T-helper 1 cell treated with Interleukin-12 subunit alpha and Interleukin-12 subunit beta and Interleukin-4 antibody, amounts not matched to agents 30 μg/mL and 1 μg/mL, for 36 hours (primary cell): ENCODE data around the gene ACTBL2.

Experiments
- H3K27ac Mint-ChIP-seq: one replicate; pipeline ENCODE4 v1.8.0; 2021; ENCODE audit warnings: mild to moderate bottlenecking, mixed read lengths
- H3K27me3 Mint-ChIP-seq: one replicate; pipeline ENCODE4 v1.8.0; 2021; ENCODE audit warnings: low read depth, mixed read lengths
- H3K36me3 Mint-ChIP-seq: one replicate; pipeline ENCODE4 v1.8.0; 2021; ENCODE audit warnings: low read depth, mixed read lengths
- H3K4me1 Mint-ChIP-seq: one replicate; pipeline ENCODE4 v1.8.0; 2021; ENCODE audit warnings: low read depth, mixed read lengths
- H3K4me3 Mint-ChIP-seq: one replicate; pipeline ENCODE4 v1.8.0; 2021; ENCODE audit warnings: mild to moderate bottlenecking, moderate library complexity, mixed read lengths
- H3K9me3 Mint-ChIP-seq: one replicate; pipeline ENCODE4 v1.8.0; 2021; ENCODE audit warnings: mixed read lengths

ACTBL2 gene

GRCh38 chr5:57447658-57448057 is 35.0 kb downstream of the ACTBL2 start:
- H3K27ac Mint-ChIP-seq: no peak overlapping the region
- H3K4me1 Mint-ChIP-seq: no peaks in the 10 kb centered on the region
- H3K27me3 Mint-ChIP-seq: no peaks in the 10 kb centered on the region
- no peaks in the 10 kb centered on the region for H3K36me3 Mint-ChIP-seq
- H3K4me3 Mint-ChIP-seq: no peak overlapping the region
- no peaks in the 10 kb centered on the region for H3K9me3 Mint-ChIP-seq

GRCh38 chr5:57446966-57447365 is 35.6 kb downstream of the ACTBL2 start:
- no peak overlapping the region for H3K27ac Mint-ChIP-seq
- H3K4me1 Mint-ChIP-seq: no peaks in the 10 kb centered on the region
- H3K36me3 Mint-ChIP-seq: no peaks in the 10 kb centered on the region
- H3K27me3 Mint-ChIP-seq: no peaks in the 10 kb centered on the region
- H3K9me3 Mint-ChIP-seq: no peaks in the 10 kb centered on the region
- no peak overlapping the region for H3K4me3 Mint-ChIP-seq

GRCh38 chr5:57445705-57446037 is 36.9 kb downstream of the ACTBL2 start:
- no peak overlapping the region for H3K4me3 Mint-ChIP-seq
- no peaks in the 10 kb centered on the region for H3K4me1 Mint-ChIP-seq

GRCh38 chr5:57445006-57445704 is 37.5 kb downstream of the ACTBL2 start:
- Mint-ChIP-seq H3K36me3 (no peaks in the 10 kb centered on the region), H3K9me3 (no peaks in the 10 kb centered on the region), H3K4me3 (no peak overlapping the region), H3K27ac (no peak overlapping the region), H3K4me1 (no peaks in the 10 kb centered on the region), H3K27me3 (no peaks in the 10 kb centered on the region)

More at GRCh38 chr5:57445705-57446037, 36.9 kb downstream of the ACTBL2 start:
- Mint-ChIP-seq H3K36me3 (no peaks in the 10 kb centered on the region), H3K9me3 (no peaks in the 10 kb centered on the region), H3K27me3 (no peaks in the 10 kb centered on the region), H3K27ac (no peak overlapping the region)

- H3K9me3 Mint-ChIP-seq: no peaks in the 10 kb centered on the region
- no peaks in the 10 kb centered on the region for H3K27me3 Mint-ChIP-seq
- no peaks in the 10 kb centered on the region for H3K4me1 Mint-ChIP-seq
- no peak overlapping the region for H3K4me3 Mint-ChIP-seq
- H3K36me3 Mint-ChIP-seq: no peaks in the 10 kb centered on the region
- no peak overlapping the region for H3K27ac Mint-ChIP-seq
These were observed 40.4 kb downstream of the ACTBL2 start for GRCh38 chr5:57442080-57442839.

GRCh38 chr5:57441557-57441956 is 41.1 kb downstream of the ACTBL2 start:
- Mint-ChIP-seq H3K36me3 (no peaks in the 10 kb centered on the region), H3K4me1 (no peaks in the 10 kb centered on the region), H3K27me3 (no peaks in the 10 kb centered on the region), H3K27ac (no peak overlapping the region), H3K9me3 (no peaks in the 10 kb centered on the region), H3K4me3 (no peak overlapping the region)

- Mint-ChIP-seq H3K9me3 (no peaks in the 10 kb centered on the region), H3K27me3 (no peaks in the 10 kb centered on the region), H3K4me1 (no peaks in the 10 kb centered on the region), H3K4me3 (no peak overlapping the region), H3K36me3 (no peaks in the 10 kb centered on the region), H3K27ac (no peak overlapping the region)
These were observed 43.0 kb downstream of the ACTBL2 start for GRCh38 chr5:57439601-57440000.

GRCh38 chr5:57437976-57438805 is 44.4 kb downstream of the ACTBL2 start:
- H3K4me1 Mint-ChIP-seq: no peaks in the 10 kb centered on the region
- H3K4me3 Mint-ChIP-seq: no peak overlapping the region

GRCh38 chr5:57436586-57436985 is 46.0 kb downstream of the ACTBL2 start:
- no peaks in the 10 kb centered on the region for H3K9me3 Mint-ChIP-seq
- no peak overlapping the region for H3K27ac Mint-ChIP-seq
- no peaks in the 10 kb centered on the region for H3K36me3 Mint-ChIP-seq
- H3K27me3 Mint-ChIP-seq: no peaks in the 10 kb centered on the region
- H3K4me3 Mint-ChIP-seq: no peak overlapping the region
- no peaks in the 10 kb centered on the region for H3K4me1 Mint-ChIP-seq

More at GRCh38 chr5:57437976-57438805, 44.4 kb downstream of the ACTBL2 start:
- H3K27me3 Mint-ChIP-seq: no peaks in the 10 kb centered on the region
- no peak overlapping the region for H3K27ac Mint-ChIP-seq
- no peaks in the 10 kb centered on the region for H3K9me3 Mint-ChIP-seq
- no peaks in the 10 kb centered on the region for H3K36me3 Mint-ChIP-seq

- H3K36me3 Mint-ChIP-seq: no peaks in the 10 kb centered on the region
- H3K27ac Mint-ChIP-seq: no peak overlapping the region
- no peaks in the 10 kb centered on the region for H3K27me3 Mint-ChIP-seq
- H3K9me3 Mint-ChIP-seq: no peaks in the 10 kb centered on the region
- no peak overlapping the region for H3K4me3 Mint-ChIP-seq
- no peaks in the 10 kb centered on the region for H3K4me1 Mint-ChIP-seq
These were observed 46.9 kb downstream of the ACTBL2 start for GRCh38 chr5:57435701-57436134.

- H3K4me1 Mint-ChIP-seq: no peaks in the 10 kb centered on the region
- no peaks in the 10 kb centered on the region for H3K9me3 Mint-ChIP-seq
- H3K27ac Mint-ChIP-seq: no peak overlapping the region
- H3K36me3 Mint-ChIP-seq: no peaks in the 10 kb centered on the region
- no peaks in the 10 kb centered on the region for H3K27me3 Mint-ChIP-seq
- H3K4me3 Mint-ChIP-seq: no peak overlapping the region
These were observed 47.9 kb downstream of the ACTBL2 start for GRCh38 chr5:57434683-57435082.

GRCh38 chr5:57434227-57434640 is 48.4 kb downstream of the ACTBL2 start:
- H3K9me3 Mint-ChIP-seq: no peaks in the 10 kb centered on the region
- no peak overlapping the region for H3K4me3 Mint-ChIP-seq
- H3K36me3 Mint-ChIP-seq: no peaks in the 10 kb centered on the region
- no peak overlapping the region for H3K27ac Mint-ChIP-seq
- no peaks in the 10 kb centered on the region for H3K27me3 Mint-ChIP-seq
- no peaks in the 10 kb centered on the region for H3K4me1 Mint-ChIP-seq

GRCh38 chr5:57432876-57433275 is 49.7 kb downstream of the ACTBL2 start:
- Mint-ChIP-seq H3K9me3 (no peaks in the 10 kb centered on the region), H3K36me3 (no peaks in the 10 kb centered on the region), H3K27me3 (no peaks in the 10 kb centered on the region)

GRCh38 chr5:57431759-57432158 is 50.9 kb downstream of the ACTBL2 start:
- no peak overlapping the region for H3K4me3 Mint-ChIP-seq
- no peaks in the 10 kb centered on the region for H3K36me3 Mint-ChIP-seq
- H3K27ac Mint-ChIP-seq: no peak overlapping the region
- H3K4me1 Mint-ChIP-seq: no peaks in the 10 kb centered on the region
- H3K27me3 Mint-ChIP-seq: no peaks in the 10 kb centered on the region
- H3K9me3 Mint-ChIP-seq: no peaks in the 10 kb centered on the region

More at GRCh38 chr5:57432876-57433275, 49.7 kb downstream of the ACTBL2 start:
- no peak overlapping the region for H3K27ac Mint-ChIP-seq
- H3K4me1 Mint-ChIP-seq: no peaks in the 10 kb centered on the region
- no peak overlapping the region for H3K4me3 Mint-ChIP-seq
